Neuronal stem cell (in vitro differentiated cells): Measurements from ENCODE around the gene TRIM10.

ENCODE experiments used
- DNase-seq: peaks from one replicate; pipeline ENCODE4 v3.0.0-alpha.2; 2013; ENCODE audit warnings: low spot score
- H2AFZ ChIP-seq: one replicate; pipeline ENCODE4 v1.6.1; 2013; ENCODE audit warnings: mild to moderate bottlenecking, low read length, inconsistent platforms
- H2AK5ac ChIP-seq: 2 replicates; pipeline ENCODE4 v1.6.1; 2013; ENCODE audit warnings: low read depth, mild to moderate bottlenecking, inconsistent platforms, low read length, moderate library complexity, mixed read lengths
- H2BK120ac ChIP-seq: 2 replicates; pipeline ENCODE4 v1.6.1; 2013; ENCODE audit warnings: low read depth, mild to moderate bottlenecking, inconsistent platforms, low read length, moderate library complexity, mixed read lengths
- H2BK12ac ChIP-seq: one replicate; pipeline ENCODE4 v1.6.1; 2013; ENCODE audit warnings: low read length, inconsistent platforms
- H2BK15ac ChIP-seq: 2 replicates; pipeline ENCODE4 v1.6.1; 2013; ENCODE audit warnings: mild to moderate bottlenecking, low read length, inconsistent platforms, mixed read lengths
- H2BK5ac ChIP-seq: one replicate; pipeline ENCODE4 v1.6.1; 2013; ENCODE audit warnings: inconsistent platforms, mild to moderate bottlenecking, low read length, moderate library complexity
- H3K14ac ChIP-seq: one replicate; pipeline ENCODE4 v1.6.1; 2013; ENCODE audit warnings: low read length, inconsistent platforms
- H3K18ac ChIP-seq: 2 replicates; pipeline ENCODE4 v1.6.1; 2013; ENCODE audit warnings: low read length, inconsistent platforms
- H3K23ac ChIP-seq: 2 replicates; pipeline ENCODE4 v1.6.1; 2013; ENCODE audit warnings: low read depth, mild to moderate bottlenecking, mixed read lengths, low read length, inconsistent platforms; ENCODE audit not compliant: poor library complexity
- H3K27ac ChIP-seq: replicated peaks from 3 replicates; pipeline ENCODE4 v1.5.1; 2013; ENCODE audit warnings: low read length, inconsistent platforms
- H3K27me3 ChIP-seq, 3 experiments: 2 replicates each; pipeline ENCODE4 v1.6.1; 2013; ENCODE audit warnings: low read length in 3 of 3, mild to moderate bottlenecking in 2 of 3, inconsistent platforms in 1 of 3, low read depth in 1 of 3, mixed read lengths in 1 of 3, moderate library complexity in 1 of 3; ENCODE audit not compliant: control insufficient read depth in 3 of 3, insufficient read depth in 3 of 3
- H3K36me3 ChIP-seq, 2 donors: replicated peaks in 1 of 2; 2 replicates each; pipeline ENCODE4 v1.6.1; 2013; ENCODE audit warnings: low read length in 2 of 2; ENCODE audit not compliant: control insufficient read depth in 2 of 2, insufficient read depth in 2 of 2
- H3K4ac ChIP-seq: 2 replicates; pipeline ENCODE4 v1.6.1; 2013; ENCODE audit warnings: inconsistent platforms, mild to moderate bottlenecking, low read length, moderate library complexity
- H3K4me1 ChIP-seq, 2 donors: 1 replicate in 1 of 2; 2 replicates in 1 of 2; pipeline ENCODE4 v1.6.1; 2013; ENCODE audit warnings: low read length in 2 of 2, low read depth in 1 of 2; ENCODE audit not compliant: control insufficient read depth in 2 of 2, insufficient read depth in 1 of 2
- H3K4me2 ChIP-seq: one replicate; pipeline ENCODE4 v1.6.1; 2013; ENCODE audit warnings: mild to moderate bottlenecking, low read length, inconsistent platforms; ENCODE audit not compliant: insufficient read depth, poor library complexity, severe bottlenecking
- H3K4me3 ChIP-seq, 2 donors: 2 replicates each; pipeline ENCODE4 v1.5.1; 2013; ENCODE audit warnings: low read length in 2 of 2, mild to moderate bottlenecking in 2 of 2, inconsistent platforms in 1 of 2, moderate library complexity in 1 of 2
- H3K79me1 ChIP-seq: one replicate; pipeline ENCODE4 v1.6.1; 2013; ENCODE audit warnings: low read depth, mild to moderate bottlenecking, inconsistent platforms, low read length, moderate library complexity
- H3K9ac ChIP-seq: one replicate; pipeline ENCODE4 v1.6.1; 2013; ENCODE audit warnings: mild to moderate bottlenecking, low read depth, low read length, inconsistent platforms; ENCODE audit not compliant: poor library complexity
- H3K9me3 ChIP-seq, 2 donors: replicated peaks in 1 of 2; 2 replicates each; pipeline versions ENCODE3 to v1.6.1; 2013; ENCODE audit warnings: low read length in 2 of 2, mild to moderate bottlenecking in 2 of 2, inconsistent platforms in 1 of 2, low read depth in 1 of 2, mixed read lengths in 1 of 2, moderate library complexity in 1 of 2; ENCODE audit not compliant: control insufficient read depth in 2 of 2, insufficient read depth in 1 of 2
- H4K8ac ChIP-seq: one replicate; pipeline ENCODE4 v1.6.1; 2013; ENCODE audit warnings: low read depth, mild to moderate bottlenecking, inconsistent platforms, low read length, moderate library complexity
- H4K91ac ChIP-seq: one replicate; pipeline ENCODE4 v1.6.1; 2013; ENCODE audit warnings: low read length, low read depth, mild to moderate bottlenecking, inconsistent platforms; ENCODE audit not compliant: poor library complexity
- WGBS, 2 donors: extraction: QIAGEN DNeasy Blood & Tissue Kit; methylation state at CpG; one replicate each; pipeline ENCODE4 v1.1.7; 2013; ENCODE audit warnings: missing lambda C conversion rate in 2 of 2, mixed read lengths in 1 of 2; ENCODE audit not compliant: insufficient read length in 2 of 2, insufficient replicate concordance in 1 of 2; ENCODE audit errors: extremely low coverage in 2 of 2; 5-methylcytosine and 5-hydroxymethylcytosine counted together

The TRIM10 gene

GRCh38 chr6:30162265-30163089 is 1.5 kb upstream of the TRIM10 start:
- Histone ChIP-seq H3K9ac (no peak overlapping the region), H2AK5ac (no peak overlapping the region), H4K8ac (no peak overlapping the region), H3K36me3 (no peaks in the 10 kb centered on the region), H3K27me3 (peaks cover 0 to 42% (median 0%) of the 10 kb centered on the region in 3 experiments), H2AFZ (no peak overlapping the region), H3K4ac (no peak overlapping the region), H3K18ac (no peak overlapping the region), H2BK15ac (no peak overlapping the region), H2BK5ac (no peak overlapping the region), H3K4me2 (no peak overlapping the region), H2BK120ac (no peak overlapping the region), H4K91ac (no peak overlapping the region), H3K79me1 (no peaks in the 10 kb centered on the region), H3K9me3 (no peaks in the 10 kb centered on the region), H3K4me3 (no peak overlapping the region), H2BK12ac (no peak overlapping the region), H3K4me1 (peaks cover 0 to 1% of the 10 kb centered on the region in 2 donors), H3K23ac (no peak overlapping the region), H3K14ac (no peak overlapping the region), H3K27ac (no peak overlapping the region)
- WGBS, 2 donors, result no CpG with 5 or more reads among the region's 12 CpGs
- no peak for DNase-seq

- peak overlapping the region; percentile 50 for H3K9ac ChIP-seq
- no peak overlapping the region for H2AK5ac ChIP-seq
- no peak overlapping the region for H4K8ac ChIP-seq
- H3K14ac ChIP-seq, result peak overlapping the region; percentile 92
- H3K23ac ChIP-seq, result no peak overlapping the region
- WGBS, 2 donors, result no CpG with 5 or more reads among the region's 17 CpGs
- H3K4ac ChIP-seq, result no peak overlapping the region
- H3K18ac ChIP-seq, result no peak overlapping the region
- no peaks in the 10 kb centered on the region for H3K36me3 ChIP-seq
- no peak overlapping the region for H3K27ac ChIP-seq
- no peak overlapping the region for H2BK12ac ChIP-seq
- no peak overlapping the region for H4K91ac ChIP-seq
- H3K4me3 ChIP-seq, result no peak overlapping the region
- no peak overlapping the region for H3K4me2 ChIP-seq
- no peak overlapping the region for H2BK120ac ChIP-seq
- H3K9me3 ChIP-seq, result no peaks in the 10 kb centered on the region
- H2BK5ac ChIP-seq, result no peak overlapping the region
- DNase-seq, result no peak
- no peak overlapping the region for H2BK15ac ChIP-seq
- peaks cover 0 to 35% (median 0%) of the 10 kb centered on the region in 3 experiments for H3K27me3 ChIP-seq
- no peak overlapping the region for H2AFZ ChIP-seq
- H3K79me1 ChIP-seq, result no peaks in the 10 kb centered on the region
- H3K4me1 ChIP-seq, result peaks cover 0 to 1% of the 10 kb centered on the region in 2 donors
Measured at GRCh38 chr6:30160008-30160784, 815 bp downstream of the TRIM10 start.

GRCh38 chr6:30158475-30159040 is 2.5 kb downstream of the TRIM10 start:
- H4K8ac ChIP-seq, result no peak overlapping the region
- H3K4me2 ChIP-seq, result no peak overlapping the region
- no peak overlapping the region for H2BK5ac ChIP-seq
- H3K4me1 ChIP-seq, result peaks cover 0 to 1% of the 10 kb centered on the region in 2 donors
- H3K9ac ChIP-seq, result no peak overlapping the region
- H3K36me3 ChIP-seq, result no peaks in the 10 kb centered on the region
- H2AK5ac ChIP-seq, result no peak overlapping the region
- H3K27me3 ChIP-seq, result peaks cover 0 to 40% (median 0%) of the 10 kb centered on the region in 3 experiments
- H2BK15ac ChIP-seq, result no peak overlapping the region
- H3K27ac ChIP-seq, result no peak overlapping the region
- H2BK12ac ChIP-seq, result no peak overlapping the region
- H3K4ac ChIP-seq, result no peak overlapping the region
- no peak overlapping the region for H3K4me3 ChIP-seq
- H3K23ac ChIP-seq, result no peak overlapping the region
- H3K79me1 ChIP-seq, result no peaks in the 10 kb centered on the region
- no peak overlapping the region for H4K91ac ChIP-seq
- H3K9me3 ChIP-seq, result no peaks in the 10 kb centered on the region
- H3K18ac ChIP-seq, result no peak overlapping the region
- DNase-seq, result no peak
- no CpG with 5 or more reads among the region's 3 CpGs for WGBS, 2 donors
- H2AFZ ChIP-seq, result no peak overlapping the region
- no peak overlapping the region for H2BK120ac ChIP-seq
- H3K14ac ChIP-seq, result no peak overlapping the region

GRCh38 chr6:30157999-30158398 is 3.0 kb downstream of the TRIM10 start:
- peaks cover 0 to 43% (median 0%) of the 10 kb centered on the region in 3 experiments for H3K27me3 ChIP-seq

More at GRCh38 chr6:30157999-30158398, 3.0 kb downstream of the TRIM10 start:
- Histone ChIP-seq H3K23ac (no peak overlapping the region), H2BK12ac (no peak overlapping the region), H3K4me3 (no peak overlapping the region), H3K36me3 (no peaks in the 10 kb centered on the region), H3K27ac (no peak overlapping the region), H4K91ac (no peak overlapping the region), H2AK5ac (no peak overlapping the region), H3K14ac (no peak overlapping the region), H2BK5ac (no peak overlapping the region), H3K18ac (no peak overlapping the region), H3K4ac (no peak overlapping the region), H3K4me2 (no peak overlapping the region), H2BK15ac (no peak overlapping the region), H2AFZ (no peak overlapping the region), H3K4me1 (no peaks in the 10 kb centered on the region), H3K79me1 (no peaks in the 10 kb centered on the region), H3K9me3 (no peaks in the 10 kb centered on the region), H4K8ac (no peak overlapping the region), H2BK120ac (no peak overlapping the region), H3K9ac (no peak overlapping the region)
- WGBS, 2 donors, result no CpG with 5 or more reads among the region's 2 CpGs
- no peak for DNase-seq
